Central memory CD4-positive, alpha-beta T cell (primary cell): Measurements from ENCODE around the gene RNF166.
A peak's percentile ranks its signal among the peaks of the same experiment; 100 is the strongest.

Experiments used
- DNase-seq: peaks from one replicate; pipeline ENCODE4 v3.0.0; 2022

Gene RNF166

GRCh38 chr16:88650749-88651275 is 55.4 kb downstream of the RNF166 start, which contains the start of gene CYBA:
CYBA (minus strand) TSS chr16:88651053; CDS start chr16:88651013, 40 bp downstream.
- peak; percentile 81 for DNase-seq

GRCh38 chr16:88649924-88650748 is 56.1 kb downstream of the RNF166 start:
- peak; percentile 37 for DNase-seq

GRCh38 chr16:88649195-88649923 is 56.8 kb downstream of the RNF166 start:
- DNase-seq = no peak

GRCh38 chr16:88647178-88648070 is 58.8 kb downstream of the RNF166 start:
- no peak for DNase-seq
